NCI-H1048 (cell line): Measurements from ENCODE around the gene CDC37L1.
"Not testable (repeated sequence)": the region's sequence is repeated elsewhere in the genome, so short reads cannot be mapped to it uniquely, and the experiment has no call there.

Experiments
- DNase-seq: peaks from one replicate; lab custom pipeline; 2025; lab: John Stamatoyannopoulos, UW

Gene CDC37L1

GRCh38 chr9:4716163-4716562 lies 36.8 kb downstream of the CDC37L1 start:
- no peak for DNase-seq

- no peak for DNase-seq
These were observed 38.4 kb downstream of the CDC37L1 start for GRCh38 chr9:4717815-4718214.

GRCh38 chr9:4718911-4719310 lies 39.5 kb downstream of the CDC37L1 start:
- no peak for DNase-seq

GRCh38 chr9:4721736-4722135 lies 42.4 kb downstream of the CDC37L1 start:
- DNase-seq = no peak

DNA sequence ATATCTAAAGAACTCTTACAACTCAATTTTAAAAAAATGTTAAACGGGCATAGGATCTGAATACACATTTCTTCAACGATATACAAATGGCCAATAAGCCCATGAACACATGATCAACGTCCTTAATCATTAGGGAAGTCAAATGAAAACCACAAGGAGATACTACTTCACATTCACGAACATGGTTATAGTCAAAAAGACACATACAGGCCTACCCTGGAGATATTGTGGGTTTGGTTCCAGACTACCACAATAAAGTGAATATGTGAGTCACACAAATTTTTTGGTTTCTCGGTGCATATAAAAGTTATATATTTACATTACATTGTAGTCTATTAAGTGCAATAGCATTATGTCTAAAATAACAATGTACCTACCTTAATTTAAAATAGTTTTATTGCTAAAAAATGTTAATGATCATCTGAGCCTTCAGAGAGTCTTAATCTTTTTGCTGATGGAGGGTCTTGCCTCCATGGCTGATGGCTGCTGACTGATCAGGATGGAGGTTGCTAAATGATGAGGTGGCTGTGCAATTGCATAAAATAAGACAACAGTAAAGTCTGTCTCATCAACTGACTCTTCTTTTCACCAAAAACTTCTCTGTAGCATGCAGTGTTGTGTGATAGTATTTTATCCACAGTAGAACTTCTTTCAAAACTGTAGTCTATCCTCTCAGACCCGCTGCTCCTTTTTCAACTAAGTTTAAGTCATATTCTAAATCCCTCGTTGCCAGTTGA lies 46.5 kb downstream of the CDC37L1 start:
- DNase-seq = no peak

- no peak for DNase-seq
These were observed 48.2 kb downstream of the CDC37L1 start for GRCh38 chr9:4727593-4727992.

DNA sequence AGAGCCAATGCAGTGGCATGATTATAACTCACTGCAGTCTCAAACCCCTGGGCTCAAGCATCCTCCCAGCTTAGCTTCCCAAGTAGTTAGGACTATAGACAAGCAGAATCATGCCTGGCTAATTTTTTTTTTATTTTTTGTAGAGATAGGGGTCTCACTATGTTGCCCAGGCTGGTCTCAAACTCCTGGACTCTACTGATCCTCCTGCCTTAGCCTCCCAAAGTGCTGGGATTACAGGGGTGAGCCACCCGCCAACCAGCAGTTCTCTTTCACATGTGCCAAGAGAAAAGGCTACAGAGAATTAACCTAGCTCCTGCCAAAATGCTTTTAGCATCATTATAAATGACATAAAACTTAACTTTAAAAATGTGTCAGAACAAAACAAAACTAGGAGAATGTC lies 53.5 kb downstream of the CDC37L1 start:
- no peak for DNase-seq

DNA sequence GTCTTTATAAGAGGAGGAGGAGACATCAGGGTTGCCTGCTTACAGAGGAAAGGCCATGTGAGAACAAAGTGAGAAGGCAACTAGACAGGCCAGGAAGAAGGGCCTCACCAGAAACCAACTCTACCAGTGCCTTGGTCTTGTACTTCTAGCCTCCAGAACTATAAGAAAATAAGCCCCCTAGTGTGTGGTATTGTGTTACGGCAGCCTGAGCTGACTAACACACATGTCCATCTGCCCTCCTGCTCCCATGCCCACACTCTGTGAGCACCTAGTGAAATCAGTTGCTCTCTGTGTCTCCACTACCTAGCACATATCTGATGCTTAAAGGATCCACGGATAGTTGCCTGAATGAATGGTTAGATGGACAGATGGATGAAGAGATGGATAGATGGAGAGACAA lies 54.8 kb downstream of the CDC37L1 start:
- DNase-seq = no peak

- DNase-seq = no peak
These were observed 59.7 kb downstream of the CDC37L1 start for GRCh38 chr9:4738866-4739586.

DNA sequence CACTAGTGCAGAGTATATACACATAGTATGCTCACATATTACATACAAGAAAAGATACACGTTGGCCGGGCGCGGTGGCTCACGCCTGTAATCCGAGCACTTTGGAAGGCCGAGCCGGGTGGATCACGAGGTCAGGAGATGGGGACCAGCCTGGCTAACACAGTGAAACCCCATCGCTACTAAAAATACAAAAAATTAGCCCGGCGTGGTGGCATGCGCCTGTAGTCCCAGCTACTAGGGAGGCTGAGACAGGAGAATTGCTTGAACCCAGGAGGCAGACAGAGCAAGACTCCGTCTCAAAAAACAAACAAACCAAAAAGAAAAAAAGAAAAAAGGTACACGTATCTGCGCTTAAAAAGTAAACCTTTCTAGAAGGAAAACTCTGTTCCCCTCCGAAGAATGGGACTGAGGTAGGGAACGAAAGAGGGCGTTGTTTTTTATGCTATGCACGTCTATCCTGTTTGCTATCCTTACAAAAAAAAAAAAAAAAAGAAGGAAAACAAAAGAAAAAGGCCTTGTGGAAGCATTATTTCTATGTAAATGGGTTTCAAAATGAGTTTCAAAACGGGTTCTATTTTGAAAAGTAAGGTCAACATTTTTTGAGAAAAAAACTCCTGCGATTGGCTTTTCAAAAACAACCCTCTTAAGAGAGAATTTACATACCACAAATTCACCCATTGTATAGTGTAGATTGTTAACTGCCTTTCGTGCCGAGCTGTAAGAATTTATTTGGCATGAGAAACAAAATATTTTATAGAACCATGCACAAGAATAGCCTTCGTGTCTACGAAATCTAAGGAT lies 60.4 kb downstream of the CDC37L1 start:
- DNase-seq = no peak

- DNase-seq = no peak
These were observed 60.9 kb downstream of the CDC37L1 start for GRCh38 chr9:4740388-4740637.

DNA sequence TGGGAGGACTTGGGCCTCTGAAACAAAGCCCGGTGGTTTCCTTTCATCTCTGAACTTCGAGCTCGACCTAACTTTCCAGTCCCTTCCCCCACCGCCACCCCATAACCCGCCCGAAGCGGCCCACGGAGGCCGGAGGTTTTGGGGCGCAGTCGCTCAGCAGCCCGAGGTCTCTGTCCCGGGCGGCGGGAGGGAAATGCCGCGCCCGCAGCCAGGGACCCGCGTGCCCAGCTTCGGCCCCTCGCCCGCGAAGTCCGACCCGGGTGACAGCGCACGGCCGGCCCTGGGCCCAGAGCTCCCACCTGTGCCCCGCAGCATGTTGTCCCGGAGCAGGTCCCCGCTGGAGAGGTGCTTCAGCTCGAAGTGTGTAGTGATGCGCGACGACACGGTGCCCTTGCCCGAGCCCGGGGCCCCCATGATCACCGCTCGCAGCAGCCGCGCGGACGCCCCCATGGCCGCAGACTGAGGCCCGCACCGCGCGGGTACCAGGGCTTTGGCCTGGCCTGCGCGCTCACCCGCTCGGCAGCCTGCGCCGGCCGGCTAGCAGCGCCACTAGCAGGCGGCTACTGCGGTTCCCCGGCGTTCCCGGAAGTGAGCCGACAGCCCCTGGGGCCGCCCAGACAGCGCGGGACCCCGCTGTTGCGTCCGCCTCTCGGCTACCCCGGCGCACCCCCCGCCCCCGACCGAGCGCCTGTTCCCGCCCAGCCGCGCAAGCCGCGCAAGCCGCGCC lies 61.4 kb downstream of the CDC37L1 start, which contains the start of gene AK3:
AK3 (minus strand) TSS at position 565 of the 727 bp plus-strand sequence; CDS start at position 450, 115 bp downstream.
- DNase-seq = peak; percentile 79

DNA sequence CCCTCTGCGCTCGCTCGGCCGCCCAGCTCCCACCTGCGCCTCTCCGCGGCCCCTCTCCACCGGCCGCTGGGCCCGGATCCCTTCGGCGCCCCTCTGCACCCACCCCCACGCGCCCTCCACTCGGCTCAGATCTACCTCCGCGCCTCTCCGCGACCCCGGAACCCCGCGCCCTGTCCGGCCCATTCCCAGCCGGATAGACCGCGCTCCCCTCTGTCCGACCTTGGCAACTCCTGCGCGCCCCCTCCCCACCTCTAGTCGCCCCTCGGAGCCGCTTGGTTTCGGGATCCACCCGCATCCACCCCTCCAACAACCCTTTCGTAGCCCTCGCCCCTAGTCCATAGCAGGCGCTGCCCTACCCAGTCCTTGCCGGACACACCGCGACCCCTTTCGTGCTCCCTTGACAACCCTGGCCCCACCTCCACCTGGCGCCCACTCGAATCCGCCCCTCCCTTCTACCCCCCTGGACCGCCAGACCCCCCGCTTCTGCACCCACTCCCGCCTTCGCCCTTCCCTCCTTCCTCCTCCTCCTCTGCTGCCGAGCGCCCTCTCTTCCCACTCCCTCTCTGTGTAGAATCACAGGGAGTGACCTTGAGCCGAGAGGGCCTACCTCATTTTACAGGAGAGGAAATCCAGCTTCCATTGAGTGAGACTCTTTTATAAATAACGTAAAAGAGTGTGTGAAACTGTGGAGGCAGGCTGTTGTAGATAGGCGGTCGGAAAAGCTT lies 62.2 kb downstream of the CDC37L1 start:
- no peak for DNase-seq

DNA sequence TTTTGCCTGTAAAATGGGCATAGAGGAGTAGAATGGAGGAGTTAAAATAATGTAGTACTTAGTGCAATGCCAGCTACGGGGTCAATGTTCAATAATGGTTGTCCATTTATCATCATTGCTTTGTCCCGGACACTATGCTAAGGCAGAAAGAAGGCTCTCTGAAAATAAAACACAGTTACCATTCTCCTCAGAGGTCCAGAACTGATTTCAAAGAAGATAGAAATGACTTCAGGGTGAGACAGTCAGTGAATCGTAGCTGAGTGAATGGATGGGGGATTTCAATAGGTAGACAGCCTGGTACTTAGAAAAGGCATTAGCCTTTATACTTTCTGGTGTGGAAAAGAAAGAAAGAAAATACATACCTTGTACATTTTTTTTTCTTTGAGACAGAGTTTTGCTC lies 62.9 kb downstream of the CDC37L1 start:
- DNase-seq = no peak

DNA sequence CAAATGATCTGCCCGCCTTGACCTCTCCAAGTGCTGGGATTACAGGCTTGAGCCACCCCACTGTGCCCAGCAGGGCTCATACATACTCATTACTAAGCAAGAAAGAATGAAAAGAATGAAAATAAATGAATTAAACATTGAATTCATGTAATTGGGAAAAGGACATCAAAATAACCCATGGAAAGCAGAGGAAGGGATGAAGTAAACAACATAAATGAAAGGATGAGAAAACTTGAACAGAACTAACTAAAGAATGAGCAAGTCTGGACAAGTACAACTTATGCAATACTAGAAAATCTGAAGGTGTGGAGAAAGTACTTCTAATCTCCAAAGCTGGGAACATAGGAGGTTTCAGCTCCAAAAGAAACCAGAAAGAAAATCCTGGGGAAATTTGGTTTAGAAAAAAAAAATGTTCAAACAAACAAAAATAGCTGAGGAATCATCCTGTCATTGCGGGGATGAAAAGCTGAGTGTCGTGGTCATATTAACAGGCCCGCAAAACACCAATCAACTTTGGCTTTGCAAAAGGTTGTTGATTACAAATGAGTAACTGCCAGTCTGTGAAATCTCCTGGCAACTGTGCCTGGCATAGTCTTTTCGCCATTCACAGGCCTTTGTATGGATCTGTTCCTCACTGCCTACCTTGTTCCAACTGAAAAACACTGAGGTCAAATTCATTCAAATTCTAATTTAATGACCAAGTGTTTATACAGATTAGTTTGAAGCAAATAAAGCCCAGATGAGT lies 63.9 kb downstream of the CDC37L1 start:
- no peak for DNase-seq

DNA sequence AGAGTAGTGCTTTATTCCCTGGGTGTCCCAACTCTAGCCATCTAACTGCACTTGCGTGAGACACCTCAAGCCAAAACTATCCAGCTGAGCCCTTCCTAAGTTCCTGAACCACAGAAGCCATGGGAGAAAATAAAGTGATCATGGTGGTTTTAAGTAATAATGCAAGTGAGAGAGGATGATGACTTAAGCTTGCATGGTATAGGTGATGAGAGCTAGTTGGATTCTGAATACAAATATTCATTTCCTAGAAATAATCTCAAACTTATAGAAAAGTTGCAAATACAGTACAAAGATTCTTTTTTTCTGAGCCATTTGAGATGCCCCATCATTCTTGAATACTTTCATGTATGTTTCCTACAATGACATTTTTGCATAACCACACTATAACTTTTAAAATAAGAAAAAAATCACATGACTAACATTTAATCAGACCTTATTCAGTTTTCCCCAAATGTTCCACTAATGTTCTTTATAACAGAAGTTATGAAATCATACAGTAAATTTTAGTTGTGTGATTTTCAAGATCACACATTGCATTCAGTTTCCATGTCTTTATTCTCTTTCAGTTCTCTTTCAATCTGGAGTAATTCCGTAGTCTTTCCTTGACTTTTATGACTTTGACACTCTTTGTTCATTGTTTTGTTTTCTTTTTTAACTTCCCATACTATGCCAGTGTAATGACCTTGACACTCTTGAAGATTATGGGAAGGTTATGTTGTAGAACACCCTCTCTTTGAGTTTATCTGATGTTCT lies 67.1 kb downstream of the CDC37L1 start:
- DNase-seq = no peak

DNA sequence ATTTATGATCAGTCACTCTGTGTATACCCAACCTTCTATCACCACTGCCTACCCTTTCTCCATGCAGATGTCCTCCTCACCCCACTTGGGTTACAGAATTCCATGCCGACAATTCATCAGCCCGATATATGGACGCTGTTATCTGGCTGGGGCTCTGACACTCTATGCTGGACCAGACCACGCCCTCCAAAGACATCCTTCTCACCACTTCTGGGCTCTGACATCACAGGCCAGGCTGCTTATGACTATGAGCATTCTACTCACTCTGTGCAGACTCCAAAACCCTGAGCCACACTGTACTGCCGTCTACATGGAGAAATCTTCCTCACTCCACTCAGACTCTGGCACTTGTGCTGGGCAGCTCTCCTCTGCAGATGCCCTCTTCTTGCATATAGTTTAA lies 69.2 kb downstream of the CDC37L1 start:
- no peak for DNase-seq

DNA sequence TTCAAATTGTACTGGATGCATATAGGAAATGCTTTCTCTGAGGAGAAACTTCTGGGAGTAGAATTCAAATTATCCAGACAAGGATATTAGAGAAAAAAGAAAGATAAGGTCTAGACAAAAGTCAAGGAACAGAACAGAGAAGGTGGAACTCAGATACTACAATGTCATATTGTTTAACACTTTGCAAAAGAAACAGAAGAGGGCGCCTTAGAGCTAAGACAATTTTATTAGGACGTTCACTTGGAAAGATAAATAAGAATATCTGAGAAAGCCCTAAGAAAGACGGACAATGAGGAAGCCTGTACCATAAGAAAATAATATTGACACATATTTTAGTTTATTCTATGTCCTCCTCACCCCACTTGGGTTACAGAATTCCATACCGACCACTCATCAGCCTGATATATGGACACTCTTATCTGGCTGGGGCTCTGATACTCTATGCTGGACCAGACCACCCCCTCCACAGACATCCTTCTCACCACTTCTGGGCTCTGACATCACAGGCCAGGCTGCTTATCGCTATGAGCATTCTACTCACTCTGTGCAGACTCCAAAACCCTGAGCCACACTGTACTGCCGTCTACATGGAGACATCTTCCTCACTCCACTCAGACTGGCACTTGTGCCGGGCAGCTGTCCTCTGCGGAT lies 70.8 kb downstream of the CDC37L1 start:
- DNase-seq = no peak

GRCh38 chr9:4754530-4754929 lies 75.2 kb downstream of the CDC37L1 start:
- not testable (repeated sequence) for DNase-seq
